HG02885 (cell line): ENCODE data around the gene SPEN.
A peak's percentile ranks its signal among the peaks of the same experiment; 100 is the strongest.
"Not testable (repeated sequence)": the region's sequence is repeated elsewhere in the genome, so short reads cannot be mapped to it uniquely, and the experiment has no call there.

ENCODE experiments used
- ATAC-seq: cut with Tn5 transposase; IDR thresholded peaks from one replicate; pipeline ENCODE4 v1.9.1; 2021; ENCODE audit warnings: mild to moderate bottlenecking; ENCODE audit not compliant: unreplicated experiment, poor library complexity

Gene SPEN

GRCh38 chr1:15847100-15847892 lies at the start of gene SPEN:
Gene SPEN, plus strand, starts transcription at chr1:15847707. Its CDS starts 361 bp downstream, at chr1:15848068.
- peak; percentile 67 for ATAC-seq

DNA sequence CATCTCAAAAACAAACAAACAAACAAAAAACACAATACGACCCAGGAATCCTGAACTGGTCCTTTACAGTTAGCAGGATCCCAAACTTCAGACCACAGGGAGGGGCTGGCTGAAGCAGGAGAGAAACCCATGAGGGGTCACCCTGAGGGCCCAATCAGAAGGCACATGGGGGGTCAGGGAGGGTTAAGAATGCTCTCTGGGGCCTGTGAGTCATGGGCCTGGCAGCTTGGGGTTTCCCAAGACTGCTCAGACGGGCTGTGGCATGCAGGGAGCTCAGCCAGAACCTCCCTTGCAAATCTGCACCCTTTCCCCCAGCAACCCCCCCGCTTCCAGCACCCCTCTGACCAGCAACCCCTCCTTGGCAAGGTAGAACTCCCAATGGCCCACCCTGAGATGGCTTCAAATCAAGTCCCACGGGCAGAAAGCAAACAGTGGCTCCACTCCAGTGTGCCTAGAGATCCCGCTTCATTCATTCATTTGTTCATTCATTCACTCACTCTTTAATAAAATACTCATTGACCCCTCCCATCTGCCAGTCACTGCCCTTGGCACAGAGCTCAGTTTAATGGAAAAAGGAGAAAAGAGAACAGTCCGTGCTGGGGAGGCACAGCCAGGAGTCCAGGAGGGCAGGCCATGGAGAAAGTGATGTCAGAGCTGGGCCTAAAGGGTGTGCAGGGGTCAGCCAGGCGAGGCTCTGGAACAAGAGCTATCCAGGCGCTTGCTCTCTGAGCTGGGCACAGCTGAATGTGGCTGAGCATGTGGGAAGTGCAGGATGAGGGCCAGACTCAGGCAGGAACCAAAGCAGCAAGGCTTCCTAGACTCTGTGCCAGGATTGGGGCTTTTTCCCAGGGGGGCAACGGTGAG lies 48.3 kb upstream of the SPEN start:
- no peak for ATAC-seq

DNA sequence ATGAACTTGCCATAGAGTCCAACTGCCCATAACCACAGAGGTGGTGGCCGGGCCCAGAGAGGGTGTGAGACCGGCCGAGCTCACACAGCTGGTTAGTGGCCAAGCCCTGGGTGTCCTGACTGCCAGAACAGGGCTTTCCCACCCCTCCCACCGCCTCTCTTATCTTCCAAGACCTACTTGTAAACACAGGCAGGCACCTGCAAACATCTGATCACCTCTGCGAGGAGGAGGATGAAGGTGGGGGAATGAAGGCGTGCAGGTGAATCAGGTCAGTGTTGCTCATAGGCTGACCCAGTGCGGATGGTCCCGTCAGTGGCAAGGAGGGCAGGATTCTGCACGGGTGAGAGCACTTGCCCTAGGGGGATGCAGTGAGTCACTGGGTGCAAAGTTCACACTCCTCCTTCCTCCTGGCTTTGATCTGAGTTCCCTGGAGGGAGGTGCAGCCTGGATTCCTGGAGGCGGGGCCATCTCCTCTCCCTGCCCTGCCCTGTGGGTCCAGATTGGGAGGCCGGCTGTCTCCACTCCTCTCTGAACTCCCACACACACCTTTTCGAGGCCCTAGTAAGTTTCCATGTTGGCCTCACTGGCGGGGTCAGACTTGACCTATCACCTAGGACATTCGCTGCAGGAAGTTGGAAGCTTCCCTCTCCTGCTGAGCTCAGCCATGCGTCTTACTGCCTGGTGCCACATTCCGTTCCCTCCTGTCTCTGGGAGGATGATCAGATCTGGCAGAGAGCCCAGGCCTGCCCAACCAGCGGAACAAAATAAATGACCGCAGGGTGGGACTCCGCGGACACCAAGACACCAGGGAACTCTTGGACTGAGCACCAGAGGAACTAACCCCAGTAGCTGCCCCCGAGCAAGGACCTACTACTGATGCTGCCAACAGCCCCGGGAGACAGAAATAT lies 47.3 kb upstream of the SPEN start:
- ATAC-seq, result no peak

DNA sequence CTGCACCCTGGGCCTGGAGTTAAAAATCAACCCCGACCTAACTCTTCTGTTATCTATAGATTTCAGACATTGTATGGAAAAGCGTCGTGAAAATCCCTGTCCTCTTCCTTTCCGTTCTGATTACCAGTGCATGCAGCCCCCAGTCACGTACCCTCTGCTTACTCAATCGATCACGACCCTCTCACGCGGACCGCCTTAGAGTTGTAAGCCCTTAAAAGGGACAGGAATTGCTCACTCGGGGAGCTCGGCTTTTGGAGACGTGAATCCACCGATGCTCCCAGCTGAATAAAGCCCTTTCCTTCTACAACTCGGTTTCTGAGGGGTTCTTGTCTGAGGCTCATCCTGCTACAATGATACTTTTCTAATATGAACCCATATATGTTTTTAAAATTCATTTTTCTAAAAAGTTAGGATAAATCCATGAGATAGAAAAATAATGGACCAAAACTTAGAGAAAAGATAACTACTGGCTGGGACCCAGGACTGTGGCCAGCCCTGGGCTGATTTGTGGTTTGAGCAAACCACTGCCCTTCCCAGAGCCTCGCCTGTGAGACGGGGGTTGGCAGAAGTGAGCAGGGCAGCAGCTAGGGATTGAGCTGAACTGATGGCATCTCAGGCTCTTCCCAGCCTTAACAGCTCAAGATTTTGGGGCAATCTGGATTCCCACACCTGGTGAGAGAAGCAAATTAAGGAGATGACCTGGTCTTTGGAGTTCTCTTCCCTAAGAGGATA lies 45.1 kb upstream of the SPEN start:
- no peak for ATAC-seq

DNA sequence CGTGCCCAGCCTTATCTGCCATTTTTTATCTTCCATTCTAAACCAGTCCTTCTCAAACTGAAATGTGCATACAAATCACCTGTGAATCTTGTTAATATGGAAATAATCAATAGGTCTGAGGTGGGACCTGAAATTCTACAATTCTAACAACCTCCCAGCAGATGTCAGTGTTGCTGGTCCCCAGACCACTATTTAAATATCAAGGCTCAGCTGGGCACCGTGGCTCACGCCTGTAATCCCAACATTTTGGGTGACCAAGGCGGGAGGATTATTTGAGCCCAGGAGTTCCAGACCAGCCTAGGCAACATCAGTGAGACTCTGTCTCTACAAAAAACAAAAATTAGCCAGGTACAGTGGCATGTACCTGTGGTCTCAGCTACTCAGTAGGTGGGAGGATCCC lies 44.1 kb upstream of the SPEN start:
- no peak for ATAC-seq

- no peak for ATAC-seq
Measured at GRCh38 chr1:15804060-15804459, 43.4 kb upstream of the SPEN start.

GRCh38 chr1:15807121-15807520 lies 40.4 kb upstream of the SPEN start:
- ATAC-seq, result no peak

GRCh38 chr1:15807549-15807948 lies 40.0 kb upstream of the SPEN start, which contains the start of gene UQCRHL:
Gene UQCRHL, minus strand, starts transcription at chr1:15807649. Its CDS starts 0 bp downstream, at chr1:15807649.
- not testable (repeated sequence) for ATAC-seq

DNA sequence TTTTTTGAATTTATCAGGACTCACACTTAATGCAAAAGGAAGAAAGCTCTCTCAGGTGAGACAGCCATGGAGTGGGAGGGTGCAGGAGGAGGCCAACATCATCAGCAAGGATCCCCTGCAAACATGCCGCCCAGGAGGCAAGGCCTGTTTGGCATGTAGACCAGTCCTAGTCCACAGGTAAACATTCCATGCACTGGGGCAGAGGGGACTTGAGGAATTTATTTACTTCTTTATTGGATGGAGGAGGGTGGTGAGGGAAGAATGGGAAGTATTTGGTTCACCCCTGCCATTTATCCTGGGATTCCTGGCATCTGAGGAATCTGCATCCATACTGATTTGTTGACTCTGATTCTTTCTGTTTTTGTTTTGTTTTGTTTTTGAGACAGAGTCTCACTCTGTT lies 38.6 kb upstream of the SPEN start:
- no peak for ATAC-seq

GRCh38 chr1:15810073-15810472 lies 37.4 kb upstream of the SPEN start:
- ATAC-seq, result no peak

- ATAC-seq, result no peak
Measured at GRCh38 chr1:15816674-15817073, 30.8 kb upstream of the SPEN start.

GRCh38 chr1:15820478-15820877 lies 27.0 kb upstream of the SPEN start:
- ATAC-seq, result no peak

- no peak for ATAC-seq
Measured at GRCh38 chr1:15825800-15826199, 21.7 kb upstream of the SPEN start.

DNA sequence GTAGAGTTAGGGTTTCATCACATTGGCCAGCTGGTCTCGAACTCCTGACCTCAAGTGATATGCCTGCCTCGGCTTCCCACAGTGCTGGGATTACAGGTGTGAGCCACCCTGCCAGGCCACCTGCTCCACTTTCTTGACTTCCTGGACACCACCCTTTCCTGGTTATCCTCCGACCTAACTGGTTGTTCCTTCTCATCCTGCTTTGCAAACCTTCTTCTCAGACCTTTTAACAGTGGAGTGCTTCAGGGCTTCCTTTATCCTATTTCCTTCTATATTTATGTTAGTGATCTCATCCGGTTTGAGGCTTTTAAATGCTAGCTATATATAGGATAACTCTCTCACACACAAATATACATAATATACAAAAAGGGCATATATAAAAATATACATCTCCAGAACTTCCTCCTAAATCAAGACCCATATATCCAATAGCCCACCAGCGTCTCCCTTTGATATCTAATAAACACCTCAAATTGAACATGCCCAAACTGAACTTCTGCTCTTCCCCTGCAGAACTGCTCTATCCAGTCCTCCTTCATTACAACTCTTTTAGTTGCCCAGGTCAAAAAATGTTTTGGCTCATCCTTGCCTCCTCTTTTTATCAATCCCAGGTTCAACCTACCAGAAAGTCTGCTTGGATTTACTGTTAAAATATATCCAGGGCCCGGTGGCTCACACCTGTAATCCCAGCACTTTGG lies 20.5 kb upstream of the SPEN start:
- no peak for ATAC-seq

DNA sequence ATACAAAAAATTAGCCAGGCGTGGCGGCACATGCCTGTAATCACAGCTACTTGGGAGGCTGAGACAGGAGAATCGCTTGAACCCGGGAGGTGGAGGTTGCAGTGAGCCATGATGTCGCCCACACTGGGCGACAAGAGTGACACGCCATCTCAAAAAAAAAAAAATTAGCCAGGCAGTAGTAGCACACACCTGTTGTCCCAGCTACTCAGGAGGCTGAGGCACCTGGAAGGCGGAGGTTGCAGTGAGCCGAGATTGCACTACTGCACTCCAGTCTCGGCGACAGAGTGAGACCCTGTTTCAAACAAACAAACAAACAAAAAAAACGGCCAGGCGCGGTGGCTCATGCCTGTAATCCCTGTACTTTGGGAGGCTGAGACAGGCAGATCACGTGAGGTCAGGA lies 19.9 kb upstream of the SPEN start:
- ATAC-seq, result not testable (repeated sequence)

- not testable (repeated sequence) for ATAC-seq
Measured at GRCh38 chr1:15828931-15829330, 18.6 kb upstream of the SPEN start.

DNA sequence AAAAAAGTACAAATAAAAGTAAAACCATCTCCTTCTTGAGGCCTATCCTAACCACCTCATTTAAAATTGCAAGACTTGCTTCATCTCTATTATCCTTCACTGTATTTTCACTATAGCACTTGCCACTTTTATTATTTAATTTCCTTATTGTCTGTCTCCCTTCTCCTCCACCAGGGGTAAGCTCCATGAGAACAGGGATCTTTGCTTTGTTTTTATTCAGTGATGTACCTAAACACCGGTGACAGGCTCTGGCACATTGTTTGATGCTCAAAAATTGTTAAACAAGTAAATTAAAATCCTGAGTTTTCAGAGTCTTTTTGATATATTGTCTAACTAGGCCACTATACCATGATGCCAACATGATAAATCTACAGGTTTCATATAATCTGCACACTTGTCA lies 17.2 kb upstream of the SPEN start:
- no peak for ATAC-seq

- ATAC-seq, result no peak
Measured at GRCh38 chr1:15833069-15833679, 14.3 kb upstream of the SPEN start.
